Caco-2 (cell line): ENCODE results near the gene UNC119B. TPM values are rescaled to one million over a fixed set of nuclear protein-coding genes. Genes with fewer than 3 reads are reported as not detected.

Experiments
- BruUV-seq: library from RNA; stranded (reverse); fragments of 400-500 nt; replicated peaks from 2 replicates; lab custom pipeline; 2021; lab: Mats Ljungman, UMichigan
- CTCF ChIA-PET: fragments of 300-600 bp; sonication (Branson Sonifier 250); formaldehyde crosslinking; loops from one replicate; lab custom pipeline; 2022; ENCODE audit warnings: antibody characterized with exemption; lab: Charles Lee
- POLR2A ChIA-PET: fragments of 300-600 bp; sonication (Branson Sonifier 250); formaldehyde crosslinking; loops from one replicate; lab custom pipeline; 2022; ENCODE audit warnings: antibody characterized with exemption; lab: Charles Lee
- DNase-seq, 2 experiments: peaks; one replicate each; pipeline versions ENCODE4 v3.0.0 to v3.0.0-alpha.2; 2020 to 2022
- H3K27me3 ChIP-seq: replicated peaks from 2 replicates; pipeline ENCODE4 v1.6.0; 2011; ENCODE audit warnings: low read length; ENCODE audit not compliant: control insufficient read depth, insufficient read depth
- H3K36me3 ChIP-seq: 2 replicates; pipeline ENCODE4 v1.5.1; 2011; ENCODE audit warnings: low read length; ENCODE audit not compliant: control insufficient read depth, insufficient read depth
- H3K4me1 ChIP-seq: fragments of 250-450 bp; sonication (Bioruptor Pico); 2 replicates; pipeline ENCODE4 v1.5.1; 2020; ENCODE audit warnings: mild to moderate bottlenecking
- H3K4me3 ChIP-seq: 2 replicates; pipeline ENCODE4 v1.5.1; 2011; ENCODE audit warnings: low read depth, mild to moderate bottlenecking, control low read depth, low read length
- H3K9me3 ChIP-seq: fragments of 250-450 bp; sonication (Bioruptor Pico); 2 replicates; pipeline ENCODE4 v1.5.1; 2020; ENCODE audit warnings: mild to moderate bottlenecking, moderate library complexity
- H3K27ac Mint-ChIP-seq: one replicate; pipeline ENCODE4 v1.8.0; 2022; ENCODE audit warnings: mixed read lengths; ENCODE audit not compliant: unreplicated experiment
- H3K27me3 Mint-ChIP-seq: one replicate; pipeline ENCODE4 v1.8.0; 2022; ENCODE audit warnings: mixed read lengths; ENCODE audit not compliant: insufficient read depth, unreplicated experiment
- H3K36me3 Mint-ChIP-seq: one replicate; pipeline ENCODE4 v1.8.0; 2022; ENCODE audit warnings: mild to moderate bottlenecking, mixed read lengths; ENCODE audit not compliant: insufficient read depth, unreplicated experiment
- H3K4me1 Mint-ChIP-seq: one replicate; pipeline ENCODE4 v1.8.0; 2022; ENCODE audit warnings: low read depth, mixed read lengths; ENCODE audit not compliant: unreplicated experiment
- H3K4me3 Mint-ChIP-seq: one replicate; pipeline ENCODE4 v1.8.0; 2022; ENCODE audit warnings: mild to moderate bottlenecking, moderate library complexity, mixed read lengths; ENCODE audit not compliant: unreplicated experiment
- H3K9me3 Mint-ChIP-seq: one replicate; pipeline ENCODE4 v1.8.0; 2022; ENCODE audit warnings: mixed read lengths; ENCODE audit not compliant: unreplicated experiment
- intact Hi-C: fragments of 100-400 bp; cut with micrococcal nuclease; formaldehyde crosslinking; loops from one replicate; pipeline ENCODE4 v1.10.0; 2022; ENCODE audit not compliant: unreplicated experiment
- total RNA-seq: library from RNA; stranded (reverse); gene quantifications from 2 replicates; pipeline ENCODE4 v1.2.3, GENCODE V29; 2022
- TF ChIP-seq, protein P1 (sequence below), 2 experiments: fragments of 200-600 bp in 1 of 2; IDR thresholded peaks; 1 replicate in 1 of 2; 2 replicates in 1 of 2; pipeline versions ENCODE4 v1.5.1 to v1.8.0; 2011 to 2022; ENCODE audit warnings: antibody characterized with exemption in 1 of 2, control low read depth in 1 of 2, inconsistent platforms in 1 of 2, low read depth in 1 of 2, low read length in 1 of 2, mild to moderate bottlenecking in 1 of 2, moderate library complexity in 1 of 2; ENCODE audit not compliant: insufficient read depth in 1 of 2, severe bottlenecking in 1 of 2, unreplicated experiment in 1 of 2

Gene UNC119B
- total RNA-seq, 1 experiment from 2014 or later = 44.4 TPM

DNA sequence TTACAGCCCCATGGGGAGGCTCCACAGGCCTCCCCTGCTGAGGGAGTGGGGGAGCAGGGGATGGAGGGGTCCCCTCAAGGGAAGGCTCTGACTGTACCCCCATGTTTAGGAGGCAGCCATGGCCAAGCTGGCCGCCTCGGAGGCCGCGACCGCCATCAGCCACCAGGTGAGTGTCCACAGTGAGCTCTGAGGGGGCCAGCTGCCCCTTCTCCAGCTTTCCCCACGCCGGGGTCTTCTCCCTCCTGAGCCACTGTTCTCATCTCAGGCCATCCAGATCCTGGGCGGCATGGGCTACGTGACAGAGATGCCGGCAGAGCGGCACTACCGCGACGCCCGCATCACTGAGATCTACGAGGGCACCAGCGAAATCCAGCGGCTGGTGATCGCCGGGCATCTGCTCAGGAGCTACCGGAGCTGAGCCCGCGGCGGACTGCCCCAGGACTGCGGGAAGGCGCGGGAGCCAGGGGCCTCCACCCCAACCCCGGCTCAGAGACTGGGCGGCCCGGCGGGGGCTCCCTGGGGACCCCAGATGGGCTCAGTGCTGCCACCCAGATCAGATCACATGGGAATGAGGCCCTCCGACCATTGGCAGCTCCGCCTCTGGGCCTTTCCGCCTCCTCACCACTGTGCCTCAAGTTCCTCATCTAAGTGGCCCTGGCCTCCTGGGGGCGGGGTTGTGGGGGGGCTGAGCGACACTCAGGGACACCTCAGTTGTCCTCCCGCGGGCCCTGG, 28.9 kb downstream of the UNC119B start:
- no TSS peak for BruUV-seq
- no peak overlapping the region for H3K4me3 Mint-ChIP-seq
- CTCF ChIA-PET = no interaction called here
- H3K27me3 Mint-ChIP-seq = no peaks in the 10 kb centered on the region
- Histone ChIP-seq H3K4me3 (no peak overlapping the region), H3K36me3 (no peaks in the 10 kb centered on the region), H3K27me3 (no peaks in the 10 kb centered on the region), H3K4me1 (no peaks in the 10 kb centered on the region), H3K9me3 (no peaks in the 10 kb centered on the region)
- H3K9me3 Mint-ChIP-seq = no peaks in the 10 kb centered on the region
- no peaks in the 10 kb centered on the region for H3K4me1 Mint-ChIP-seq
- peaks cover 6% of the 10 kb centered on the region for H3K36me3 Mint-ChIP-seq
- POLR2A ChIA-PET = no interaction called here
- TF ChIP-seq, protein P1, sequence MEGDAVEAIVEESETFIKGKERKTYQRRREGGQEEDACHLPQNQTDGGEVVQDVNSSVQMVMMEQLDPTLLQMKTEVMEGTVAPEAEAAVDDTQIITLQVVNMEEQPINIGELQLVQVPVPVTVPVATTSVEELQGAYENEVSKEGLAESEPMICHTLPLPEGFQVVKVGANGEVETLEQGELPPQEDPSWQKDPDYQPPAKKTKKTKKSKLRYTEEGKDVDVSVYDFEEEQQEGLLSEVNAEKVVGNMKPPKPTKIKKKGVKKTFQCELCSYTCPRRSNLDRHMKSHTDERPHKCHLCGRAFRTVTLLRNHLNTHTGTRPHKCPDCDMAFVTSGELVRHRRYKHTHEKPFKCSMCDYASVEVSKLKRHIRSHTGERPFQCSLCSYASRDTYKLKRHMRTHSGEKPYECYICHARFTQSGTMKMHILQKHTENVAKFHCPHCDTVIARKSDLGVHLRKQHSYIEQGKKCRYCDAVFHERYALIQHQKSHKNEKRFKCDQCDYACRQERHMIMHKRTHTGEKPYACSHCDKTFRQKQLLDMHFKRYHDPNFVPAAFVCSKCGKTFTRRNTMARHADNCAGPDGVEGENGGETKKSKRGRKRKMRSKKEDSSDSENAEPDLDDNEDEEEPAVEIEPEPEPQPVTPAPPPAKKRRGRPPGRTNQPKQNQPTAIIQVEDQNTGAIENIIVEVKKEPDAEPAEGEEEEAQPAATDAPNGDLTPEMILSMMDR (IDR thresholded peaks at IDR 0.05; ENCODE audit: insufficient read depth in 1 of 2, low read depth in 1 of 2, low read length in 1 of 2, severe bottlenecking in 1 of 2, unreplicated experiment in 1 of 2) = no peak
- DNase-seq = no peak
- H3K27ac Mint-ChIP-seq = no peak overlapping the region
- intact Hi-C loops = no loop called here

DNA sequence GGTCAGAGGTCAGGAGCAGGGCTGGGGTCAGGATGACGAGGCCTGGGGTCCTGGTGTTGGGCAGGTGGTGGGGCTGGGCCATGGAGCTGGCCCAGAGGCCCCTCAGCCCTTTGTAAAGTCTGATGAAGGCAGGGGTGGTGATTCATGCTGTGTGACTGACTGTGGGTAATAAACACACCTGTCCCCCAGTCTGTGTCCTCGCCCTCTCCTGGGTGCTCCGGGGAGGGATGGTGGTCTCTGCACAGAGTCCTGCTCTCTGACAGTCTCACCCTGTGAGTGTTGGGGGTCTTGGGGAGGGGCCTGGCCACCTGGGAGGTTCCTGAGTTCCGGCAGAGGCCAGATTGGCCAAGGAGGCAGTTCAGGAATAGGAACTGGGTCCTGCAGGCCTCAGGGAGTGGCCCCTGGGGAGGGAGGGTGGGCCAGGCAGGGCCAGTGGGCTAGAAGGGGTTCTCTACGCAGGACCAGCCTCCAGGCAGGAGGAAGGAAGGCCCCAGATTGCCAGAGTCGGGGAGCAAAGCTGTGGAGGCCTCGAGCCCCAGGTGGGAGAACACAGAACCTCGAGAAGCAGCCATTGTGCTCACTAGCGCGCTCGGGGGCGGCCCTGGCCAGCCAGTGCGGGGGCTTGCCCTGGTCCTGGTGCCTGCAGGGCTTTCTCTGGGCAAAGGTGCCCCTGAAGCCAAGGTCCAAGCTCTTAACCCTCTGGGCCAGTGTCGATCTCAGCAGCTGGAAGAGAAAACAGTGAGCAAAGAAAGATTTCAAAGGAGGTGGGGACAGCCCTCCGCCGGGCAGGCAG, 29.8 kb downstream of the UNC119B start:
- Mint-ChIP-seq H3K27me3 (no peaks in the 10 kb centered on the region), H3K4me1 (no peaks in the 10 kb centered on the region), H3K4me3 (no peak overlapping the region), H3K36me3 (peaks cover 6% of the 10 kb centered on the region), H3K27ac (no peak overlapping the region), H3K9me3 (no peaks in the 10 kb centered on the region)
- DNase-seq = no peak
- Histone ChIP-seq H3K9me3 (no peaks in the 10 kb centered on the region), H3K4me3 (no peak overlapping the region), H3K36me3 (no peaks in the 10 kb centered on the region), H3K27me3 (no peaks in the 10 kb centered on the region), H3K4me1 (no peaks in the 10 kb centered on the region)
- no TSS peak for BruUV-seq
- POLR2A ChIA-PET = interaction anchor here (0.6 kb wide), 1 partner anchor 36 kb away, joined by 3 read pairs; no protein-coding TSS in a partner anchor
- CTCF ChIA-PET = no interaction called here
- TF ChIP-seq, protein P1 (IDR thresholded peaks at IDR 0.05; ENCODE audit: insufficient read depth in 1 of 2, low read depth in 1 of 2, low read length in 1 of 2, severe bottlenecking in 1 of 2, unreplicated experiment in 1 of 2) = no peak
- intact Hi-C loops = no loop called here

DNA sequence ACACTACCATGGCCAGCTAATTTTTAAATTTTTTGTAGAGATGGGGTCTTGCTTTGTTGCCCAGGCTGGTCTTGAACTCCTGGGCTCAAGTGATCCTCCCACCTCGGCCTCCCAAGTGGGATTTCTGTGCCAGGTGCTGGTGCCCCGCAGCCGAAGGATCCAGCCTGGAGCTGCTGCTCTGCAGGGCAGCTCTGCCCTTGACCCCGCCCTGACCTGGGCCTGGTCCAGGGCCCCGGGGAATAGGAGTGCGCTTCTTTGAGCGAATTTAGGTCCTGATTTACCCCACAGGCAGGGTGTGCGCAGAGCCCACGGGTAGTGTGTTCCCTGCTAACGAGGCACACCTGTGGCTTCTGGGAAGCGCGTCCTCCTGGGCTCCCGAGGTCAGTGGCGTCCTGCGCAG, 30.6 kb downstream of the UNC119B start:
- CTCF ChIA-PET = no interaction called here
- no peak overlapping the region for H3K4me3 ChIP-seq

More for the DNA sequence above, 30.6 kb downstream of the UNC119B start:
- Mint-ChIP-seq H3K36me3 (peaks cover 6% of the 10 kb centered on the region), H3K27ac (no peak overlapping the region), H3K9me3 (no peaks in the 10 kb centered on the region), H3K4me1 (no peaks in the 10 kb centered on the region), H3K4me3 (no peak overlapping the region), H3K27me3 (no peaks in the 10 kb centered on the region)
- DNase-seq = no peak
- no peaks in the 10 kb centered on the region for H3K36me3 ChIP-seq
- H3K9me3 ChIP-seq = no peaks in the 10 kb centered on the region
- no peaks in the 10 kb centered on the region for H3K4me1 ChIP-seq
- POLR2A ChIA-PET = interaction anchor here (0.6 kb wide), 1 partner anchor 35 kb away, joined by 3 read pairs; no protein-coding TSS in a partner anchor
- no peaks in the 10 kb centered on the region for H3K27me3 ChIP-seq
- TF ChIP-seq, protein P1 (IDR thresholded peaks at IDR 0.05; ENCODE audit: insufficient read depth in 1 of 2, low read depth in 1 of 2, low read length in 1 of 2, severe bottlenecking in 1 of 2, unreplicated experiment in 1 of 2) = no peak
- BruUV-seq = no TSS peak
- intact Hi-C loops = no loop called here
